CD14-positive monocyte (primary cell): ENCODE measurements around the gene RNF222. TPM values are rescaled to one million over a fixed set of nuclear protein-coding genes. Genes with fewer than 3 reads are reported as not detected.
"Not testable (repeated sequence)": the region's sequence is repeated elsewhere in the genome, so short reads cannot be mapped to it uniquely, and the experiment has no call there.

Experiments used
- DNase-seq, 3 donors: peaks; one replicate each; pipeline ENCODE4 v3.0.0-alpha.2; 2011 to 2022
- H2AFZ ChIP-seq: 2 replicates; pipeline ENCODE4 v1.6.0; 2012; ENCODE audit warnings: mild to moderate bottlenecking, low read depth, low read length, inconsistent platforms; ENCODE audit not compliant: insufficient read depth, poor library complexity, severe bottlenecking
- H3K27ac ChIP-seq, 2 donors: 1 replicate in 1 of 2; 2 replicates in 1 of 2; pipeline ENCODE4 v1.5.1; 2012 to 2013; ENCODE audit warnings: low read length in 2 of 2, control low read depth in 1 of 2, inconsistent platforms in 1 of 2, low read depth in 1 of 2, mild to moderate bottlenecking in 1 of 2
- H3K27me3 ChIP-seq, 2 donors: one replicate each; pipeline versions ENCODE4 v1.6.0 to v1.6.1; 2011 to 2013; ENCODE audit warnings: low read length in 2 of 2; ENCODE audit not compliant: control insufficient read depth in 2 of 2, insufficient read depth in 2 of 2
- H3K36me3 ChIP-seq, 2 donors: replicated peaks in 1 of 2; 1 replicate in 1 of 2; 2 replicates in 1 of 2; pipeline versions ENCODE4 v1.5.1 to v1.6.1; 2012 to 2013; ENCODE audit warnings: low read length in 2 of 2, control low read depth in 1 of 2, inconsistent platforms in 1 of 2, mild to moderate bottlenecking in 1 of 2; ENCODE audit not compliant: insufficient read depth in 2 of 2, control insufficient read depth in 1 of 2
- H3K4me1 ChIP-seq, 2 donors: 1 replicate in 1 of 2; 2 replicates in 1 of 2; pipeline versions ENCODE4 v1.5.1 to v1.6.1; 2012 to 2013; ENCODE audit warnings: low read length in 2 of 2, control low read depth in 1 of 2, inconsistent platforms in 1 of 2, mild to moderate bottlenecking in 1 of 2, moderate library complexity in 1 of 2; ENCODE audit not compliant: insufficient read depth in 2 of 2, control insufficient read depth in 1 of 2
- H3K4me2 ChIP-seq: replicated peaks from 2 replicates; pipeline ENCODE3; 2012; ENCODE audit warnings: low read length, moderate library complexity, mild to moderate bottlenecking; ENCODE audit not compliant: poor library complexity, severe bottlenecking; ENCODE audit errors: extremely low read depth
- H3K4me3 ChIP-seq, 3 experiments: fragments of 200-600 bp in 1 of 3; sonication (generic) in 1 of 3; replicated peaks in 1 of 3; 1 replicate in 2 of 3; 2 replicates in 1 of 3; pipeline ENCODE4 v1.5.1; 2011 to 2013; ENCODE audit warnings: low read length in 3 of 3, mild to moderate bottlenecking in 3 of 3, control low read depth in 2 of 3, low read depth in 2 of 3, inconsistent platforms in 1 of 3, moderate library complexity in 1 of 3
- H3K79me2 ChIP-seq: 2 replicates; pipeline ENCODE4 v1.6.0; 2012; ENCODE audit warnings: mild to moderate bottlenecking, control low read depth, inconsistent platforms, low read length, moderate library complexity; ENCODE audit not compliant: insufficient read depth
- H3K9ac ChIP-seq: 2 replicates; pipeline ENCODE4 v1.6.0; 2017; ENCODE audit warnings: low read length, mild to moderate bottlenecking; ENCODE audit not compliant: insufficient read depth, poor library complexity, severe bottlenecking
- H3K9me3 ChIP-seq, 2 donors: replicated peaks in 1 of 2; 1 replicate in 1 of 2; 2 replicates in 1 of 2; pipeline versions ENCODE4 v1.5.1 to v1.6.1; 2012 to 2013; ENCODE audit warnings: low read length in 2 of 2, control low read depth in 1 of 2; ENCODE audit not compliant: control insufficient read depth in 1 of 2, insufficient read depth in 1 of 2
- H4K20me1 ChIP-seq: 2 replicates; pipeline ENCODE4 v1.6.0; 2012; ENCODE audit warnings: mild to moderate bottlenecking, low read length, control low read depth, moderate library complexity; ENCODE audit not compliant: insufficient read depth
- H3K27ac Mint-ChIP-seq, 7 donors: one replicate each; pipeline ENCODE4 v1.8.0; 2020; ENCODE audit warnings: mild to moderate bottlenecking in 7 of 7, mixed read lengths in 7 of 7, moderate library complexity in 6 of 7, inconsistent platforms in 2 of 7
- H3K27me3 Mint-ChIP-seq, 3 donors: one replicate each; pipeline ENCODE4 v1.8.0; 2021 to 2022; ENCODE audit warnings: low read depth in 3 of 3, mild to moderate bottlenecking in 3 of 3, mixed read lengths in 3 of 3, moderate library complexity in 3 of 3, inconsistent platforms in 1 of 3
- H3K36me3 Mint-ChIP-seq, 2 donors: one replicate each; pipeline ENCODE4 v1.8.0; 2020; ENCODE audit warnings: mixed read lengths in 2 of 2, inconsistent platforms in 1 of 2, mild to moderate bottlenecking in 1 of 2
- H3K4me1 Mint-ChIP-seq: one replicate; pipeline ENCODE4 v1.8.0; 2020; ENCODE audit warnings: mild to moderate bottlenecking, mixed read lengths
- H3K4me3 Mint-ChIP-seq, 2 donors: one replicate each; pipeline ENCODE4 v1.8.0; 2020; ENCODE audit warnings: mild to moderate bottlenecking in 2 of 2, mixed read lengths in 2 of 2, moderate library complexity in 1 of 2
- H3K9me3 Mint-ChIP-seq, 7 donors: one replicate each; pipeline ENCODE4 v1.8.0; 2020 to 2022; ENCODE audit warnings: mixed read lengths in 7 of 7, mild to moderate bottlenecking in 6 of 7, moderate library complexity in 6 of 7, inconsistent platforms in 2 of 7
- WGBS: methylation state at CpG from one replicate; pipeline ENCODE4 v1.1.5; 2013; ENCODE audit warnings: missing lambda C conversion rate; ENCODE audit not compliant: insufficient coverage; 5-methylcytosine and 5-hydroxymethylcytosine counted together
- intact Hi-C, 2 donors: fragments of 100-400 bp; cut with micrococcal nuclease; formaldehyde crosslinking; loops; one replicate each; pipeline versions ENCODE4 v1.15.0 to v1.15.1; 2023
- polyA plus RNA-seq, 3 donors: library from polyadenylated mRNA; depleted of rRNA in 1 of 3; unstranded in 2 of 3; stranded (reverse) in 1 of 3; fragments of 300-500 nt in 2 of 3; fragments of >200 nt in 1 of 3; fragmentation: Illumina TruSeq in 2 of 3; gene quantifications; 1 replicate in 2 of 3; 2 replicates in 1 of 3; pipeline ENCODE4 v1.2.3, GENCODE V29; 2012 to 2021
- TF ChIP-seq, protein P1 (sequence below): fragments of 200-600 bp; IDR thresholded peaks from one replicate; pipeline ENCODE4 v1.8.0; 2022; ENCODE audit warnings: antibody characterized with exemption, mild to moderate bottlenecking

Gene RNF222
- polyA plus RNA-seq, 3 donors, result not detected

DNA sequence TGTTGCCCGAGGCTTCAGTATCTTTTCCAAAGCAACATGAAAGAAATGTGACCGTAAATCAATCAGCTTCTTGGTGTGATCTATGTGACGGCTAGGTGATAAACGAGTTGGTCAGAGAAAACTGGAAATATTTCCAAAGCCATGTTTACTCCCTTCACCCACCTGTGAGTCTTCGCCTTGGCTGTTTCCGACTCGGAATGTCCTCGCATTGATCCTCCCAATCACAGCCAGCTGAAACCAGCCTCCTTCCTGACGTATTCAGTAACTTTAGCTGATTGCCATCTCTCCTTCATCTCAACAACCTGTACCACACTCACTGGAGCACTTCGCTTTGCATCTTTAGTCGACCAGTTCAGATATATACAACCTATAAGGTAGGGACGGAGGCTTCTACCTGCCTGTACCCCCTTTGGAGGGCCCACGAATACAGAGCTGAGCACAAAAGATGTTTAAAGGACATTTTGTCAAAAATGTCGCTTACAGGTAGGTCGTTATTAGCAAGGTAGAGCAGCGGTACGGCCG, 21.8 kb downstream of the RNF222 start:
- Mint-ChIP-seq H3K4me3 (peak overlapping the region; percentile 91 to 92), H3K27me3 (peaks cover 0 to 2% (median 0%) of the 10 kb centered on the region in 3 donors), H3K36me3 (peaks cover 41 to 46% of the 10 kb centered on the region in 2 donors), H3K27ac (peak overlapping the region in 6 of 7 donors; percentile 45 to 94 (median 88)), H3K4me1 (peaks cover 22% of the 10 kb centered on the region), H3K9me3 (no peaks in the 10 kb centered on the region)
- DNase-seq, result no peak
- Histone ChIP-seq H3K4me3 (peak overlapping the region; percentile 67 to 87 (median 85)), H3K9ac (peak overlapping the region; percentile 73), H3K36me3 (peaks cover 36 to 39% of the 10 kb centered on the region in 2 donors), H3K27me3 (no peaks in the 10 kb centered on the region), H3K9me3 (no peaks in the 10 kb centered on the region), H3K4me2 (peak overlapping the region; percentile 79), H4K20me1 (peaks cover 40% of the 10 kb centered on the region), H3K27ac (peak overlapping the region in 1 of 2 donors; percentile 78), H3K4me1 (peaks cover 18 to 26% of the 10 kb centered on the region in 2 donors), H2AFZ (peak overlapping the region; percentile 86), H3K79me2 (peaks cover 29% of the 10 kb centered on the region)
- intact Hi-C loops, result no loop called here
- TF ChIP-seq, protein P1, sequence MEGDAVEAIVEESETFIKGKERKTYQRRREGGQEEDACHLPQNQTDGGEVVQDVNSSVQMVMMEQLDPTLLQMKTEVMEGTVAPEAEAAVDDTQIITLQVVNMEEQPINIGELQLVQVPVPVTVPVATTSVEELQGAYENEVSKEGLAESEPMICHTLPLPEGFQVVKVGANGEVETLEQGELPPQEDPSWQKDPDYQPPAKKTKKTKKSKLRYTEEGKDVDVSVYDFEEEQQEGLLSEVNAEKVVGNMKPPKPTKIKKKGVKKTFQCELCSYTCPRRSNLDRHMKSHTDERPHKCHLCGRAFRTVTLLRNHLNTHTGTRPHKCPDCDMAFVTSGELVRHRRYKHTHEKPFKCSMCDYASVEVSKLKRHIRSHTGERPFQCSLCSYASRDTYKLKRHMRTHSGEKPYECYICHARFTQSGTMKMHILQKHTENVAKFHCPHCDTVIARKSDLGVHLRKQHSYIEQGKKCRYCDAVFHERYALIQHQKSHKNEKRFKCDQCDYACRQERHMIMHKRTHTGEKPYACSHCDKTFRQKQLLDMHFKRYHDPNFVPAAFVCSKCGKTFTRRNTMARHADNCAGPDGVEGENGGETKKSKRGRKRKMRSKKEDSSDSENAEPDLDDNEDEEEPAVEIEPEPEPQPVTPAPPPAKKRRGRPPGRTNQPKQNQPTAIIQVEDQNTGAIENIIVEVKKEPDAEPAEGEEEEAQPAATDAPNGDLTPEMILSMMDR, result no peak
- 34% methylated on average over 15 of the region's 18 CpGs for WGBS

DNA sequence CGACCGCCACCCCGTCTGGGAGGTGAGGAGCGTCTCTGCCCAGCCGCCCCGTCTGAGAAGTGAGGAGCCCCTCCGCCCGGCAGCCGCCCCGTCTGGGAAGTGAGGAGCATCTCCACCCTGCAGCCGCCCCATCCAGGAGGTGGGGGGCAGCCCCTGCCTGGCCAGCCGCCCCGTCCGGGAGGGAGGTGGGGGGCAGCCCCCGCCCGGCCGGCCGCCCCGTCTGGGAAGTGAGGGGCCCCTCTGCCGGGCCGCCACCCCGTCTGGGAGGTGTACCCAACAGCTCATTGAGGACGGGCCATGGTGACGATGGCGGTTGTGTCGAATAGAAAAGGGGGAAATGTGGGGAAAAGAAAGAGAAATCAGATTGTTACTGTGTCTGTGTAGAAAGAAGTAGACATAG, 23.8 kb downstream of the RNF222 start:
- 100% methylated on average over 2 of the region's 26 CpGs for WGBS
- H3K27ac ChIP-seq, H3K27me3 ChIP-seq, H3K4me3 Mint-ChIP-seq, H3K9me3 ChIP-seq, DNase-seq, H3K9ac ChIP-seq, H3K4me3 ChIP-seq, H2AFZ ChIP-seq, H3K4me2 ChIP-seq, H3K9me3 Mint-ChIP-seq, H3K27me3 Mint-ChIP-seq, H3K27ac Mint-ChIP-seq, intact Hi-C loops: not testable (repeated sequence)
- peaks cover 31 to 39% of the 10 kb centered on the region in 2 donors for H3K4me1 ChIP-seq
- H3K36me3 Mint-ChIP-seq, result peaks cover 34 to 39% of the 10 kb centered on the region in 2 donors
- H3K79me2 ChIP-seq, result peaks cover 13% of the 10 kb centered on the region
- H4K20me1 ChIP-seq, result peaks cover 20% of the 10 kb centered on the region
- H3K4me1 Mint-ChIP-seq, result peaks cover 31% of the 10 kb centered on the region
- peaks cover 17 to 26% of the 10 kb centered on the region in 2 donors for H3K36me3 ChIP-seq
